Prostate gland (tissue), 2 donors: ENCODE results near the gene VAMP4.

Experiments used
- POLR2A ChIP-seq: fragments of 450-650 bp; IDR thresholded peaks from one replicate; pipeline ENCODE4 v1.6.1; 2016; ENCODE audit warnings: antibody characterized with exemption, mild to moderate bottlenecking
- TF ChIP-seq, protein P1 (sequence below), 4 experiments: fragments of 200-600 bp in 2 of 4; fragments of 450-650 bp in 2 of 4; sonication (generic) in 2 of 4; IDR thresholded peaks; 1 replicate in 3 of 4; 2 replicates in 1 of 4; pipeline ENCODE4 v1.5.1; 2016 to 2019; ENCODE audit warnings: antibody characterized with exemption in 4 of 4, mild to moderate bottlenecking in 2 of 4, moderate library complexity in 2 of 4

DNA sequence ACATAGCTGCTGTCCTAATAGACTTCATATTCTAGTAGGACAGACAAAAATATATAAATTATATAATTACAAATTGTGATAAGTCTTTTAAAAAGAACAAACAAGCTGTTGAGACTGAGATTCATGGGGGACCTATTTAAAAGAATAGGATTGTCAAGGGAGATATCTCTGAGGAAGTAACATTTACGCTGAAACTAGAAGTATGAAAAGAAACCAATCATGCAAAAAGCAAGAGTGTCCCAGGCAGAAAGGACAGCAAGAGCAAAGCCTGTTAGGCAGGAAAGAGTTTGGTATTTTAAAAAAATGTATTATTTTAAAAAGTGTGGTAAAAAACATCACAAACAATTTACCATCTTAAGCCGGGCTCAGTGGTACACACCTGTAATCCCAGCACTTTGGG is 30.4 kb upstream of the VAMP4 start:
- no peak for TF ChIP-seq POLR2A
- TF ChIP-seq, protein P1, sequence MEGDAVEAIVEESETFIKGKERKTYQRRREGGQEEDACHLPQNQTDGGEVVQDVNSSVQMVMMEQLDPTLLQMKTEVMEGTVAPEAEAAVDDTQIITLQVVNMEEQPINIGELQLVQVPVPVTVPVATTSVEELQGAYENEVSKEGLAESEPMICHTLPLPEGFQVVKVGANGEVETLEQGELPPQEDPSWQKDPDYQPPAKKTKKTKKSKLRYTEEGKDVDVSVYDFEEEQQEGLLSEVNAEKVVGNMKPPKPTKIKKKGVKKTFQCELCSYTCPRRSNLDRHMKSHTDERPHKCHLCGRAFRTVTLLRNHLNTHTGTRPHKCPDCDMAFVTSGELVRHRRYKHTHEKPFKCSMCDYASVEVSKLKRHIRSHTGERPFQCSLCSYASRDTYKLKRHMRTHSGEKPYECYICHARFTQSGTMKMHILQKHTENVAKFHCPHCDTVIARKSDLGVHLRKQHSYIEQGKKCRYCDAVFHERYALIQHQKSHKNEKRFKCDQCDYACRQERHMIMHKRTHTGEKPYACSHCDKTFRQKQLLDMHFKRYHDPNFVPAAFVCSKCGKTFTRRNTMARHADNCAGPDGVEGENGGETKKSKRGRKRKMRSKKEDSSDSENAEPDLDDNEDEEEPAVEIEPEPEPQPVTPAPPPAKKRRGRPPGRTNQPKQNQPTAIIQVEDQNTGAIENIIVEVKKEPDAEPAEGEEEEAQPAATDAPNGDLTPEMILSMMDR (IDR thresholded peaks at IDR 0.05), result no peak
